ENCODE measurements around the gene MAPK6. TPM values are rescaled to one million over a fixed set of nuclear protein-coding genes. Genes with fewer than 3 reads are reported as not detected.
A peak's percentile ranks its signal among the peaks of the same experiment; 100 is the strongest.

MAPK6 gene
- polyA plus RNA-seq, 1 experiment = 74.3 TPM

- Histone ChIP-seq H3K27ac (ENCODE audit: low read depth, low read length) (no peak overlapping the region), H3K9me3 (ENCODE audit: control insufficient read depth, insufficient read depth, low read length) (no peaks in the 10 kb centered on the region), H3K27me3 (ENCODE audit: control insufficient read depth, insufficient read depth, low read length) (peaks cover 14% of the 10 kb centered on the region), H3K4me3 (ENCODE audit: low read depth, low read length) (no peak overlapping the region)
- CTCF ChIA-PET = no interaction called here
- no peak for DNase-seq (ENCODE audit: low read depth, low spot score)
- POLR2A ChIA-PET = no interaction called here
- no peak for TF ChIP-seq CTCF (IDR thresholded peaks at IDR 0.05; ENCODE audit: low read depth, low read length)
Measured at GRCh38 chr15:52107238-52107637, 88.2 kb downstream of the MAPK6 start.

GRCh38 chr15:52109559-52110451 is 90.8 kb downstream of the MAPK6 start:
- no peak overlapping the region for H3K27ac ChIP-seq (ENCODE audit: low read depth, low read length)
- CTCF ChIA-PET = no interaction called here
- H3K9me3 ChIP-seq (ENCODE audit: control insufficient read depth, insufficient read depth, low read length) = no peaks in the 10 kb centered on the region; the same call in 1 of the 2 replicates
- no peak for DNase-seq (ENCODE audit: low read depth, low spot score)
- POLR2A ChIA-PET = no interaction called here
- no peak for TF ChIP-seq CTCF (IDR thresholded peaks at IDR 0.05; ENCODE audit: low read depth, low read length)
- H3K4me3 ChIP-seq (ENCODE audit: low read depth, low read length) = no peak overlapping the region
- peaks cover 23% of the 10 kb centered on the region for H3K27me3 ChIP-seq (ENCODE audit: control insufficient read depth, insufficient read depth, low read length)

GRCh38 chr15:52111517-52112202 is 92.6 kb downstream of the MAPK6 start:
- no peak overlapping the region for H3K27ac ChIP-seq (ENCODE audit: low read depth, low read length)
- peaks cover 23% of the 10 kb centered on the region for H3K27me3 ChIP-seq (ENCODE audit: control insufficient read depth, insufficient read depth, low read length)
- DNase-seq (ENCODE audit: low read depth, low spot score) = no peak
- TF ChIP-seq CTCF (IDR thresholded peaks at IDR 0.05; ENCODE audit: low read depth, low read length) = no peak
- POLR2A ChIA-PET = no interaction called here
- no peaks in the 10 kb centered on the region; the same call in 1 of the 2 replicates for H3K9me3 ChIP-seq (ENCODE audit: control insufficient read depth, insufficient read depth, low read length)
- CTCF ChIA-PET = interaction anchor here (0.7 to 1.2 kb wide), 2 partner anchors 33 to 624 kb away, joined by 3 read pairs; no protein-coding TSS in a partner anchor
- peak overlapping the region; percentile 46; the same call in 1 of the 2 replicates for H3K4me3 ChIP-seq (ENCODE audit: low read depth, low read length)

- Histone ChIP-seq H3K27ac (ENCODE audit: low read depth, low read length) (no peak overlapping the region), H3K4me3 (ENCODE audit: low read depth, low read length) (peak overlapping the region; percentile 46), H3K9me3 (ENCODE audit: control insufficient read depth, insufficient read depth, low read length) (no peaks in the 10 kb centered on the region; the same call in 1 of the 2 replicates), H3K27me3 (ENCODE audit: control insufficient read depth, insufficient read depth, low read length) (peaks cover 23% of the 10 kb centered on the region)
- CTCF ChIA-PET = interaction anchor here (0.7 to 1.2 kb wide), 2 partner anchors 34 to 623 kb away, joined by 3 read pairs; no protein-coding TSS in a partner anchor
- POLR2A ChIA-PET = no interaction called here
- no peak for TF ChIP-seq CTCF (IDR thresholded peaks at IDR 0.05; ENCODE audit: low read depth, low read length)
- no peak for DNase-seq (ENCODE audit: low read depth, low spot score)
Measured at GRCh38 chr15:52112203-52112750, 93.3 kb downstream of the MAPK6 start.

Data from AG04450 (cell line).